ENCODE results near the gene PTPRN2. TPM values are rescaled to one million over a fixed set of nuclear protein-coding genes. Genes with fewer than 3 reads are reported as not detected.

The PTPRN2 gene
- total RNA-seq, 1 experiment from 2014 or later: 0.11 TPM

GRCh38 chr7:157991761-157992160 lies 595.9 kb downstream of the PTPRN2 start:
- TF ChIP-seq CTCF (conservative IDR thresholded peaks at IDR 0.05; ENCODE audit: low read depth, low read length): no peak
- no peak for TF ChIP-seq EZH2 (IDR thresholded peaks at IDR 0.05; ENCODE audit: borderline replicate concordance, low read depth, low read length, poor library complexity, severe bottlenecking)
- H3K27me3 ChIP-seq (replicated peaks; ENCODE audit: insufficient read depth, low read depth, low read length, poor library complexity): no peaks in the 10 kb centered on the region
- H3K4me1 ChIP-seq (ENCODE audit: insufficient read depth, low read length, poor library complexity, severe bottlenecking): no peaks in the 10 kb centered on the region
- no peak overlapping the region for H3K4me3 ChIP-seq (ENCODE audit: low read depth, low read length, poor library complexity, severe bottlenecking)
- intact Hi-C loops (cut with micrococcal nuclease; ENCODE audit: unreplicated experiment): no loop called here
- no peaks in the 10 kb centered on the region for H3K36me3 ChIP-seq (ENCODE audit: insufficient read depth, low read length, poor library complexity, severe bottlenecking)
- no TSS peak for BruUV-seq (replicated peaks)
- no peak for DNase-seq (ENCODE audit: low spot score)
- ChIA-PET POLR2A (ENCODE audit: low non-redundant PET) (no interaction called here), CTCF (no interaction called here)
- H3K27ac ChIP-seq (ENCODE audit: low read depth, low read length, poor library complexity, severe bottlenecking): no peak overlapping the region
- H3K9me3 ChIP-seq (ENCODE audit: low read depth, low read length, poor library complexity, severe bottlenecking): peaks cover 7% of the 10 kb centered on the region

- TF ChIP-seq EZH2 (IDR thresholded peaks at IDR 0.05; ENCODE audit: borderline replicate concordance, low read depth, low read length, poor library complexity, severe bottlenecking): no peak
- TF ChIP-seq CTCF (conservative IDR thresholded peaks at IDR 0.05; ENCODE audit: low read depth, low read length): no peak
- CTCF ChIA-PET: no interaction called here
- Histone ChIP-seq H3K27me3 (replicated peaks; ENCODE audit: insufficient read depth, low read depth, low read length, poor library complexity) (no peaks in the 10 kb centered on the region), H3K4me3 (ENCODE audit: low read depth, low read length, poor library complexity, severe bottlenecking) (no peak overlapping the region), H3K36me3 (ENCODE audit: insufficient read depth, low read length, poor library complexity, severe bottlenecking) (no peaks in the 10 kb centered on the region), H3K9me3 (ENCODE audit: low read depth, low read length, poor library complexity, severe bottlenecking) (peaks cover 7% of the 10 kb centered on the region), H3K27ac (ENCODE audit: low read depth, low read length, poor library complexity, severe bottlenecking) (no peak overlapping the region), H3K4me1 (ENCODE audit: insufficient read depth, low read length, poor library complexity, severe bottlenecking) (no peaks in the 10 kb centered on the region)
- no peak for DNase-seq (ENCODE audit: low spot score)
- no TSS peak for BruUV-seq (replicated peaks)
- intact Hi-C loops (cut with micrococcal nuclease; ENCODE audit: unreplicated experiment): no loop called here
- POLR2A ChIA-PET (ENCODE audit: low non-redundant PET): no interaction called here
Observed at GRCh38 chr7:157991351-157991750, 596.3 kb downstream of the PTPRN2 start.

- ChIA-PET POLR2A (ENCODE audit: low non-redundant PET) (no interaction called here), CTCF (no interaction called here)
- H3K36me3 ChIP-seq (ENCODE audit: insufficient read depth, low read length, poor library complexity, severe bottlenecking): no peaks in the 10 kb centered on the region
- H3K4me3 ChIP-seq (ENCODE audit: low read depth, low read length, poor library complexity, severe bottlenecking): no peak overlapping the region
- H3K27me3 ChIP-seq (replicated peaks; ENCODE audit: insufficient read depth, low read depth, low read length, poor library complexity): no peaks in the 10 kb centered on the region
- DNase-seq (ENCODE audit: low spot score): no peak
- no TSS peak for BruUV-seq (replicated peaks)
- no peaks in the 10 kb centered on the region for H3K4me1 ChIP-seq (ENCODE audit: insufficient read depth, low read length, poor library complexity, severe bottlenecking)
- H3K27ac ChIP-seq (ENCODE audit: low read depth, low read length, poor library complexity, severe bottlenecking): no peak overlapping the region
- TF ChIP-seq EZH2 (IDR thresholded peaks at IDR 0.05; ENCODE audit: borderline replicate concordance, low read depth, low read length, poor library complexity, severe bottlenecking) (no peak), CTCF (conservative IDR thresholded peaks at IDR 0.05; ENCODE audit: low read depth, low read length) (no peak)
- peaks cover 6% of the 10 kb centered on the region for H3K9me3 ChIP-seq (ENCODE audit: low read depth, low read length, poor library complexity, severe bottlenecking)
- intact Hi-C loops (cut with micrococcal nuclease; ENCODE audit: unreplicated experiment): no loop called here
Observed at GRCh38 chr7:157990881-157991250, 596.8 kb downstream of the PTPRN2 start.

Measured in A673 (cell line).